Trophoblast cell (in vitro differentiated cells and primary cell): Measurements from ENCODE around the gene CARD10.

Experiments
- DNase-seq, 2 donors: peaks; one replicate each; pipeline ENCODE4 v3.0.0-alpha.2; 2016
- H2AFZ ChIP-seq: 2 replicates; pipeline ENCODE4 v1.6.1; 2013; ENCODE audit warnings: low read length, moderate library complexity, mild to moderate bottlenecking; ENCODE audit not compliant: insufficient read depth, poor library complexity
- H2AK5ac ChIP-seq: 2 replicates; pipeline ENCODE4 v1.6.1; 2013; ENCODE audit warnings: mild to moderate bottlenecking, low read length
- H2BK120ac ChIP-seq: 2 replicates; pipeline ENCODE4 v1.6.1; 2013; ENCODE audit warnings: low read length, mild to moderate bottlenecking, moderate library complexity; ENCODE audit not compliant: insufficient read depth, poor library complexity
- H2BK12ac ChIP-seq: 2 replicates; pipeline ENCODE4 v1.6.1; 2013; ENCODE audit warnings: mild to moderate bottlenecking, low read length, moderate library complexity
- H2BK5ac ChIP-seq: 2 replicates; pipeline ENCODE4 v1.6.1; 2013; ENCODE audit warnings: low read length, low read depth, moderate library complexity, mild to moderate bottlenecking; ENCODE audit not compliant: poor library complexity
- H3K14ac ChIP-seq: 2 replicates; pipeline ENCODE4 v1.6.1; 2013; ENCODE audit warnings: mild to moderate bottlenecking, low read length
- H3K18ac ChIP-seq: 2 replicates; pipeline ENCODE4 v1.6.1; 2013; ENCODE audit warnings: mild to moderate bottlenecking, low read length
- H3K23ac ChIP-seq: 2 replicates; pipeline ENCODE4 v1.6.1; 2013; ENCODE audit warnings: low read length
- H3K27ac ChIP-seq: 2 replicates; pipeline ENCODE4 v1.5.1; 2013; ENCODE audit warnings: low read depth, mild to moderate bottlenecking, inconsistent platforms, low read length, moderate library complexity
- H3K27me3 ChIP-seq: 2 replicates; pipeline ENCODE4 v1.6.1; 2013; ENCODE audit warnings: inconsistent platforms, mild to moderate bottlenecking, low read length, moderate library complexity; ENCODE audit not compliant: insufficient read depth
- H3K36me3 ChIP-seq, 2 experiments: 1 replicate in 1 of 2; 2 replicates in 1 of 2; pipeline ENCODE4 v1.6.1; 2013; ENCODE audit warnings: low read length in 2 of 2, mild to moderate bottlenecking in 2 of 2, moderate library complexity in 1 of 2; ENCODE audit not compliant: insufficient read depth in 2 of 2, control insufficient read depth in 1 of 2
- H3K4ac ChIP-seq: 2 replicates; pipeline ENCODE4 v1.6.1; 2013; ENCODE audit warnings: low read depth, mild to moderate bottlenecking, low read length, moderate library complexity
- H3K4me1 ChIP-seq, 2 experiments: 1 replicate in 1 of 2; 2 replicates in 1 of 2; pipeline ENCODE4 v1.6.1; 2013; ENCODE audit warnings: low read length in 2 of 2, mild to moderate bottlenecking in 2 of 2, moderate library complexity in 1 of 2; ENCODE audit not compliant: insufficient read depth in 2 of 2, control insufficient read depth in 1 of 2
- H3K4me2 ChIP-seq: 2 replicates; pipeline ENCODE4 v1.6.1; 2013; ENCODE audit warnings: inconsistent platforms, mild to moderate bottlenecking, low read length, moderate library complexity
- H3K4me3 ChIP-seq: 2 replicates; pipeline ENCODE4 v1.5.1; 2013; ENCODE audit warnings: mild to moderate bottlenecking, low read depth, low read length, inconsistent platforms
- H3K79me1 ChIP-seq: one replicate; pipeline ENCODE4 v1.6.1; 2013; ENCODE audit warnings: low read length
- H3K79me2 ChIP-seq: 2 replicates; pipeline ENCODE4 v1.6.1; 2013; ENCODE audit warnings: low read length, mild to moderate bottlenecking; ENCODE audit not compliant: control insufficient read depth, insufficient read depth, poor library complexity
- H3K9ac ChIP-seq: 2 replicates; pipeline ENCODE4 v1.6.1; 2013; ENCODE audit warnings: mild to moderate bottlenecking, low read length
- H3K9me3 ChIP-seq: 2 replicates; pipeline ENCODE4 v1.6.1; 2013; ENCODE audit warnings: low read depth, mild to moderate bottlenecking, control low read depth, inconsistent platforms, low read length; ENCODE audit not compliant: insufficient read depth
- H4K12ac ChIP-seq: 2 replicates; pipeline ENCODE4 v1.6.1; 2013; ENCODE audit warnings: low read depth, mild to moderate bottlenecking, low read length, moderate library complexity
- H4K8ac ChIP-seq: 2 replicates; pipeline ENCODE4 v1.6.1; 2013; ENCODE audit warnings: low read depth, mild to moderate bottlenecking, low read length, moderate library complexity
- H4K91ac ChIP-seq: one replicate; pipeline ENCODE4 v1.6.1; 2013; ENCODE audit warnings: low read depth, mild to moderate bottlenecking, low read length, moderate library complexity
- WGBS: extraction: QIAGEN DNeasy Blood & Tissue Kit; methylation state at CpG from one replicate; pipeline ENCODE4 v1.1.7; 2013; ENCODE audit warnings: missing lambda C conversion rate; ENCODE audit not compliant: insufficient read length, insufficient coverage; ENCODE audit errors: extremely low coverage; 5-methylcytosine and 5-hydroxymethylcytosine counted together

The CARD10 gene

GRCh38 chr22:37497062-37497599 lies 22.1 kb downstream of the CARD10 start:
- H2BK5ac ChIP-seq = no peak overlapping the region
- H2BK12ac ChIP-seq = no peak overlapping the region
- H2AK5ac ChIP-seq = no peak overlapping the region
- H3K9me3 ChIP-seq = peaks cover 4% of the 10 kb centered on the region
- H4K91ac ChIP-seq = no peak overlapping the region
- H3K9ac ChIP-seq = no peak overlapping the region
- H4K8ac ChIP-seq = no peak overlapping the region
- H2BK120ac ChIP-seq = peak overlapping the region; percentile 37
- H3K4me2 ChIP-seq = no peak overlapping the region
- H3K14ac ChIP-seq = no peak overlapping the region
- no peak overlapping the region for H3K4ac ChIP-seq
- H3K27ac ChIP-seq = no peak overlapping the region
- peak in 1 of 2 donors; percentile 36 for DNase-seq
- no peaks in the 10 kb centered on the region for H3K79me2 ChIP-seq
- peaks cover 9% of the 10 kb centered on the region for H3K79me1 ChIP-seq
- H2AFZ ChIP-seq = no peak overlapping the region
- no peaks in the 10 kb centered on the region for H3K27me3 ChIP-seq
- peaks cover 0 to 5% of the 10 kb centered on the region in 2 experiments for H3K36me3 ChIP-seq
- no CpG with 5 or more reads among the region's 12 CpGs for WGBS
- no peak overlapping the region for H4K12ac ChIP-seq
- peak overlapping the region; percentile 4 for H3K4me3 ChIP-seq
- no peak overlapping the region for H3K23ac ChIP-seq
- peaks cover 18 to 19% of the 10 kb centered on the region in 2 experiments for H3K4me1 ChIP-seq
- no peak overlapping the region for H3K18ac ChIP-seq

- Histone ChIP-seq H2BK120ac (peak overlapping the region; percentile 37), H2AK5ac (no peak overlapping the region)
- no CpG with 5 or more reads among the region's 11 CpGs for WGBS
Observed at GRCh38 chr22:37496651-37497050, 22.6 kb downstream of the CARD10 start.

GRCh38 chr22:37493979-37494378 lies 25.2 kb downstream of the CARD10 start:
- Histone ChIP-seq H2BK5ac (no peak overlapping the region), H3K4me2 (no peak overlapping the region), H3K4me3 (no peak overlapping the region), H4K91ac (no peak overlapping the region), H3K9ac (no peak overlapping the region), H4K12ac (no peak overlapping the region), H3K4ac (no peak overlapping the region), H3K79me1 (peaks cover 2% of the 10 kb centered on the region), H3K23ac (no peak overlapping the region), H2AFZ (no peak overlapping the region), H3K36me3 (peaks cover 3 to 4% of the 10 kb centered on the region in 2 experiments), H4K8ac (no peak overlapping the region), H3K79me2 (no peaks in the 10 kb centered on the region), H3K4me1 (peaks cover 8% of the 10 kb centered on the region in 2 experiments), H2AK5ac (no peak overlapping the region), H3K9me3 (peaks cover 4% of the 10 kb centered on the region), H3K18ac (no peak overlapping the region), H3K14ac (no peak overlapping the region), H3K27me3 (no peaks in the 10 kb centered on the region), H2BK12ac (no peak overlapping the region), H2BK120ac (no peak overlapping the region), H3K27ac (no peak overlapping the region)
- no CpG with 5 or more reads among the region's 10 CpGs for WGBS
- no peak for DNase-seq

More at GRCh38 chr22:37496651-37497050, 22.6 kb downstream of the CARD10 start:
- H3K4me2 ChIP-seq = no peak overlapping the region
- no peak overlapping the region for H4K91ac ChIP-seq
- no peak overlapping the region for H3K9ac ChIP-seq
- no peaks in the 10 kb centered on the region for H3K27me3 ChIP-seq
- no peak overlapping the region for H3K18ac ChIP-seq
- H3K23ac ChIP-seq = no peak overlapping the region
- no peak overlapping the region for H4K8ac ChIP-seq
- peaks cover 0 to 5% of the 10 kb centered on the region in 2 experiments for H3K36me3 ChIP-seq
- H3K9me3 ChIP-seq = peaks cover 4% of the 10 kb centered on the region
- no peaks in the 10 kb centered on the region for H3K79me2 ChIP-seq
- peaks cover 6% of the 10 kb centered on the region for H3K79me1 ChIP-seq
- DNase-seq = no peak
- H3K14ac ChIP-seq = no peak overlapping the region
- peaks cover 14 to 15% of the 10 kb centered on the region in 2 experiments for H3K4me1 ChIP-seq
- H3K4ac ChIP-seq = no peak overlapping the region
- H2BK12ac ChIP-seq = no peak overlapping the region
- no peak overlapping the region for H4K12ac ChIP-seq
- H2AFZ ChIP-seq = no peak overlapping the region
- H2BK5ac ChIP-seq = no peak overlapping the region
- H3K4me3 ChIP-seq = no peak overlapping the region
- H3K27ac ChIP-seq = no peak overlapping the region

GRCh38 chr22:37492428-37493344 lies 26.5 kb downstream of the CARD10 start:
- DNase-seq = peak; percentile 15 to 39
- H3K23ac ChIP-seq = no peak overlapping the region

More at GRCh38 chr22:37492428-37493344, 26.5 kb downstream of the CARD10 start:
- H2BK12ac ChIP-seq = no peak overlapping the region
- H2AK5ac ChIP-seq = no peak overlapping the region
- H3K79me1 ChIP-seq = peaks cover 2% of the 10 kb centered on the region
- peaks cover 4% of the 10 kb centered on the region for H3K9me3 ChIP-seq
- peaks cover 8% of the 10 kb centered on the region in 2 experiments for H3K4me1 ChIP-seq
- H3K9ac ChIP-seq = no peak overlapping the region
- H3K4me3 ChIP-seq = peak overlapping the region; percentile 10
- no peak overlapping the region for H4K8ac ChIP-seq
- no peaks in the 10 kb centered on the region for H3K79me2 ChIP-seq
- H3K4ac ChIP-seq = no peak overlapping the region
- no peak overlapping the region for H3K18ac ChIP-seq
- no peak overlapping the region for H2BK120ac ChIP-seq
- H2BK5ac ChIP-seq = no peak overlapping the region
- no peak overlapping the region for H4K12ac ChIP-seq
- H3K4me2 ChIP-seq = no peak overlapping the region
- peaks cover 3 to 4% of the 10 kb centered on the region in 2 experiments for H3K36me3 ChIP-seq
- no peaks in the 10 kb centered on the region for H3K27me3 ChIP-seq
- no peak overlapping the region for H3K14ac ChIP-seq
- no peak overlapping the region for H3K27ac ChIP-seq
- no peak overlapping the region for H4K91ac ChIP-seq
- no CpG with 5 or more reads among the region's 24 CpGs for WGBS
- no peak overlapping the region for H2AFZ ChIP-seq
